Kidney epithelial cell (primary cell): ENCODE results near the gene FIBCD1. TPM values are rescaled to one million over a fixed set of nuclear protein-coding genes. Genes with fewer than 3 reads are reported as not detected.

ENCODE experiments used
- DNase-seq: peaks from one replicate; pipeline ENCODE4 v3.0.0-alpha.2; 2010; ENCODE audit warnings: low read depth
- H3K27me3 ChIP-seq: 2 replicates; pipeline ENCODE4 v1.6.0; 2011; ENCODE audit warnings: low read length; ENCODE audit not compliant: control insufficient read depth, insufficient read depth
- H3K36me3 ChIP-seq: 2 replicates; pipeline ENCODE4 v1.5.1; 2011; ENCODE audit warnings: low read length; ENCODE audit not compliant: control insufficient read depth, insufficient read depth
- H3K4me3 ChIP-seq: 2 replicates; pipeline ENCODE4 v1.5.1; 2011; ENCODE audit warnings: low read depth, mild to moderate bottlenecking, control low read depth, low read length
- total RNA-seq: library from RNA; depleted of rRNA; stranded (reverse); fragments of >200 nt; gene quantifications from 2 replicates; pipeline ENCODE4 v1.2.3, GENCODE V29; 2015
- TF ChIP-seq, protein P1 (sequence below): IDR thresholded peaks from 2 replicates; pipeline ENCODE4 v1.5.1; 2011; ENCODE audit warnings: mild to moderate bottlenecking, moderate library complexity, low read length, control low read depth, inconsistent platforms; ENCODE audit not compliant: insufficient read depth, poor library complexity, severe bottlenecking

The FIBCD1 gene, protein sequence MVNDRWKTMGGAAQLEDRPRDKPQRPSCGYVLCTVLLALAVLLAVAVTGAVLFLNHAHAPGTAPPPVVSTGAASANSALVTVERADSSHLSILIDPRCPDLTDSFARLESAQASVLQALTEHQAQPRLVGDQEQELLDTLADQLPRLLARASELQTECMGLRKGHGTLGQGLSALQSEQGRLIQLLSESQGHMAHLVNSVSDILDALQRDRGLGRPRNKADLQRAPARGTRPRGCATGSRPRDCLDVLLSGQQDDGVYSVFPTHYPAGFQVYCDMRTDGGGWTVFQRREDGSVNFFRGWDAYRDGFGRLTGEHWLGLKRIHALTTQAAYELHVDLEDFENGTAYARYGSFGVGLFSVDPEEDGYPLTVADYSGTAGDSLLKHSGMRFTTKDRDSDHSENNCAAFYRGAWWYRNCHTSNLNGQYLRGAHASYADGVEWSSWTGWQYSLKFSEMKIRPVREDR
- total RNA-seq, result 2.3 and 2.6 TPM in 2 replicates

DNA sequence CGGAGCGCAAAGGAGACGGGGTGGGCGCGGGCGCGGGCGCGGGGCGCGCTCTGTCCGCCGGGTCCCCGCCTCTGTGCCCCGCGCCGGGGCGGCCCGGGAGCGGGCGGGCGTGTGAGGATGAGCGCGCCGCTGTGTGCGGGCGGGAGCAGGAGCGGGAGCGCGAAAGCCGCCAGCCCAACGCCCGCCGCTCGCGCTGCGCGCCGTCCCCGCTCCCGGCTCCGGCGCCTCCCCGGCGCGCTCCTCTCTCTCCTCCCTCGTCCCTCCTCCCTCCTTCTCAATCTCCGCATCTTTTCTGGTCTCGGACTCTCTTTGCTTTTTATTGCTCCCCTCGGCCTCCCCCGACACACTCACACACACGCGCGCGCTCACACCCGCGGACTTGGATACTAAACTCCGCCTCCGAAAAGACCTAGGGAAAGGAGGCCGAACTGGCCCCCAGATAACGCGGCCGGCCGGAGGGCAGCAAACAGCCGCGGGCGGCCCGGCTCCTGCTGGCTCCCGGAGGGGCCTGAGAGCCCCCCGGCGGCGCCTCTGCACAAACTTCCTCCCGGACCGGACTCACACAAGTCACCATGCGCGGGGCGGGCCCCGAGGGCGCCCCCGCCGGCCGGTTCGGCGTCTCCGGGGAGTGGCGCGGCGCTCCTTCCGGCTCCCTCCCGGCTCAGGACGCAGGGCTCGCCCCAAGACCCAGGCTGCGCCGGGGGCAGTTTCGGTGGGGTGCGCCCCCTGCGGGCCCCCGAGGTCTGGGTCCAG, at the start of gene FIBCD1:
FIBCD1 (minus strand) TSS at position 596 of the 753 bp plus-strand sequence. CDS start 640 bp downstream, outside the sequence.
- Histone ChIP-seq H3K4me3 (peak within 1 kb of the TSS; percentile 41), H3K27me3 (peaks cover 42% of the 10 kb centered on the region), H3K36me3 (no peaks in the 10 kb centered on the region)
- TF ChIP-seq, protein P1, sequence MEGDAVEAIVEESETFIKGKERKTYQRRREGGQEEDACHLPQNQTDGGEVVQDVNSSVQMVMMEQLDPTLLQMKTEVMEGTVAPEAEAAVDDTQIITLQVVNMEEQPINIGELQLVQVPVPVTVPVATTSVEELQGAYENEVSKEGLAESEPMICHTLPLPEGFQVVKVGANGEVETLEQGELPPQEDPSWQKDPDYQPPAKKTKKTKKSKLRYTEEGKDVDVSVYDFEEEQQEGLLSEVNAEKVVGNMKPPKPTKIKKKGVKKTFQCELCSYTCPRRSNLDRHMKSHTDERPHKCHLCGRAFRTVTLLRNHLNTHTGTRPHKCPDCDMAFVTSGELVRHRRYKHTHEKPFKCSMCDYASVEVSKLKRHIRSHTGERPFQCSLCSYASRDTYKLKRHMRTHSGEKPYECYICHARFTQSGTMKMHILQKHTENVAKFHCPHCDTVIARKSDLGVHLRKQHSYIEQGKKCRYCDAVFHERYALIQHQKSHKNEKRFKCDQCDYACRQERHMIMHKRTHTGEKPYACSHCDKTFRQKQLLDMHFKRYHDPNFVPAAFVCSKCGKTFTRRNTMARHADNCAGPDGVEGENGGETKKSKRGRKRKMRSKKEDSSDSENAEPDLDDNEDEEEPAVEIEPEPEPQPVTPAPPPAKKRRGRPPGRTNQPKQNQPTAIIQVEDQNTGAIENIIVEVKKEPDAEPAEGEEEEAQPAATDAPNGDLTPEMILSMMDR, result no peak
- no peak for DNase-seq

DNA sequence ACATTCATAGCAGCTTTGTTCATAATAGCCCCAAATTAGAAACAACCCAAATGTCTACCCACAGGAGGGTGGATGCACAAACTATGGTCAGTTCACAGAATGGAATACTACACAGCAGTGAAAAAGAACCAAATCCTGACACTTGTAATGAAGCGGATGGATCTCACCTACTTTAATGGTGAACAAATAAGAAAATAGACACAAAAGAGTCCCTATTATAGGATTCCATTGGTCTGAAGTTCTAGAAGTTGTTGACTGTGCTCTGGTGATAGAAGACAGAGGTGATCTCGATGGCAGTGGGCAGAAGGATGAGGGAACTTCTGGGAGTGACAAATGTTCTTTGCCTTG, 49.3 kb upstream of the FIBCD1 start:
- Histone ChIP-seq H3K36me3 (no peaks in the 10 kb centered on the region), H3K4me3 (no peak overlapping the region), H3K27me3 (peaks cover 40% of the 10 kb centered on the region)
- TF ChIP-seq, protein P1, result no peak
- no peak for DNase-seq

DNA sequence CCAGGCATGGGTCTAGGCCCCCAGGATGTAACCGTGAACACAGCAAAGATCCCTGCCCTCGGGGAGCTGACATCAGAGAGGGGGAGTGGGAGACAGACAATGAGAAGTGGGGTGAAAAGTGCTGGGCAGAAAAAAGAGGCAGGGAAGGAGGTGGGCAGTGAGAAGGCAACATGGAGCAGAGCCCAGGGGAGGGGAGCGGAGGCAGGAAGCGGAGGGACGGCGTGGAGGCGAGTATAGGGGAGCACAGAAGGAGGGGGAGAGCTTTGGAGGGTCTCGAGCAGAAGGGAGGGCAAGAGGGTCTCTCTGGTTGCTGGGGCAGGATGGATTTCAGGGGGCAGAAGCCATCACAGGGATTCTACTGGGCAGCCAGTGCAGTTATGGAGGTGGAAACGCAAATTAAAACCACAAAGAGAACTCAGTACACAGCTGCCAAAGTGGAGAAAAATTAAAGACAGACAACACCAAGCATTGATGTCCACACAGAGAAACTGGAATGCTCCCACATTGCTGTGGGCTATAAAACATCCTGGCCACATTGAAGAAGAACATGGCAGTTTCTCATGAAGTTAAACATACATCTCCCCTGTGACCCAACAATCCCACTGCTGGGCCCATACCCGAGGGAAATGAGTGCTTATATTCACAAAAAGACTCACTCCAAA, 48.8 kb upstream of the FIBCD1 start:
- Histone ChIP-seq H3K36me3 (no peaks in the 10 kb centered on the region), H3K4me3 (no peak overlapping the region), H3K27me3 (peaks cover 40% of the 10 kb centered on the region)
- DNase-seq, result no peak
- TF ChIP-seq, protein P1, result no peak

DNA sequence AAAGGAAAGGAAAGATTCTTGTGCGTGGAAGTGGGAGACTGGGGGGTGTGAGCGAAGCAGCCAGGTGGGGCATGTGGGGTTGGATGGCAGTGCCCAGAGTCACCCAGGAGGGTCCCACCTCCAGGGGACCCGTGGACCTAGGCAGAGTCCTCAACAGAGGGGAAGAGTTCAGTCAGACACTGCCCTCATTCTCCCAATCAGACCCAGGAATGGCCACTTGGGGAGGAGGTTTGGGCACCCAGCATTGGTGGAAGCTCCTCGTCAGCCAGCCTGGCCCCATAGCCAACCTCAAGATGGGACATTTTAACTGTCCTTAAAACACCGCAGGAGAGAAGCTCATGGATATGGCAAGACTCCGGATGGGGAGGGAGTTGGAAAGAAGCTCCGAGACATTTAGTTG, 48.0 kb upstream of the FIBCD1 start:
- Histone ChIP-seq H3K36me3 (no peaks in the 10 kb centered on the region), H3K4me3 (no peak overlapping the region), H3K27me3 (peaks cover 38% of the 10 kb centered on the region)
- TF ChIP-seq, protein P1, result no peak
- no peak for DNase-seq

DNA sequence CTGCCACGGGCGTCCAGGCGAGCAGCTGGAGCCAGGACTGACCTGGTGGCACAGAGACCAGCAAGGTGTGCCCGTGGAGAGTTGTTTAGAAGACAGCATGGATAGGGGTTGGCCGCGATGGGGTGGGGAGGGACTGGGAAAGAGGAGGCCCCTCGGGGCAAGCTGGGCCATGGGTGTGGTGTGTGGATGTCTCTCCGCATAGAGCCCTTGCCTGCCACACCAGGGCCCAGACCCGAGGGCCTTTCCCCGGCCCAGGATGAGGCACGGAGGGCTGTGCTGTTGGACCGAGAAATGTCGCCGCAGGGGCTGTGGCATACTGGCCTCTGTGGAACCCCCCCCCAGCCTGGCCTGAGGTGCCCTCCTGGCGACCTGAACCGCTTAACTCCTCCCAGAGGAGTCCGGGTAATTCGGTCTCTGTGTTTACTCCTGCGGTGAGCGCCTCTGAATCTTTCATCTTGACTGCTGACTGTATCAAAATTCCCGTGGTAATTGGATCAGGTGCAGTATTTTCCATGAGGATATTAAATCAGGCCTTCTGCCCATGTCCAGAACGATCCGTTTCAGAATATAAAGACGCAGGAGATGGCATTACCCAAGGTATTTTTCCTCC, 47.4 kb upstream of the FIBCD1 start:
- DNase-seq, result no peak
- no peak overlapping the region for H3K4me3 ChIP-seq
- no peaks in the 10 kb centered on the region for H3K36me3 ChIP-seq
- H3K27me3 ChIP-seq, result peaks cover 38% of the 10 kb centered on the region
- TF ChIP-seq, protein P1, result no peak
